Osteoblast (primary cell): ENCODE results near the gene BBC3. TPM values are rescaled to one million over a fixed set of nuclear protein-coding genes. Genes with fewer than 3 reads are reported as not detected.

Experiments
- DNase-seq: peaks from one replicate; pipeline ENCODE4 v3.0.0; 2011; ENCODE audit warnings: low spot score, mixed read lengths; ENCODE audit not compliant: insufficient read length; ENCODE audit errors: missing footprints
- H2AFZ ChIP-seq: 2 replicates; pipeline ENCODE4 v1.6.0; 2011; ENCODE audit warnings: mild to moderate bottlenecking, low read length
- H3K27ac ChIP-seq: 2 replicates; pipeline ENCODE4 v1.5.1; 2011; ENCODE audit warnings: mild to moderate bottlenecking, low read depth, low read length, moderate library complexity
- H3K27me3 ChIP-seq: 2 replicates; pipeline ENCODE4 v1.6.0; 2012; ENCODE audit warnings: mild to moderate bottlenecking, control low read depth, inconsistent platforms, low read length, moderate library complexity; ENCODE audit not compliant: insufficient read depth
- H3K36me3 ChIP-seq: 2 replicates; pipeline ENCODE4 v1.5.1; 2011; ENCODE audit warnings: mild to moderate bottlenecking, low read length, control low read depth, moderate library complexity; ENCODE audit not compliant: insufficient read depth
- H3K4me1 ChIP-seq: 2 replicates; pipeline ENCODE4 v1.5.1; 2011; ENCODE audit warnings: mild to moderate bottlenecking, low read length, control low read depth, moderate library complexity; ENCODE audit not compliant: insufficient read depth
- H3K4me2 ChIP-seq: 2 replicates; pipeline ENCODE4 v1.6.0; 2011; ENCODE audit warnings: mild to moderate bottlenecking, low read length; ENCODE audit not compliant: insufficient read depth
- H3K4me3 ChIP-seq: fragments of 200-600 bp; sonication (generic); 3 replicates; pipeline ENCODE4 v1.5.1; 2012; ENCODE audit warnings: mild to moderate bottlenecking, low read length, inconsistent platforms; ENCODE audit not compliant: insufficient read depth
- H3K79me2 ChIP-seq: 2 replicates; pipeline ENCODE4 v1.6.0; 2012; ENCODE audit warnings: mild to moderate bottlenecking, low read length, control low read depth, inconsistent platforms; ENCODE audit not compliant: insufficient read depth
- H3K9me3 ChIP-seq: 2 replicates; pipeline ENCODE4 v1.5.1; 2011; ENCODE audit warnings: low read depth, low read length, control low read depth
- H4K20me1 ChIP-seq: 2 replicates; pipeline ENCODE4 v1.6.0; 2012; ENCODE audit warnings: mild to moderate bottlenecking, low read length, control low read depth; ENCODE audit not compliant: insufficient read depth
- total RNA-seq: library from RNA; depleted of rRNA; stranded (reverse); fragments of >200 nt; gene quantifications from 2 replicates; pipeline ENCODE4 v1.2.3, GENCODE V29; 2012
- TF ChIP-seq, protein P1 (sequence below): IDR thresholded peaks from 2 replicates; pipeline ENCODE4 v1.5.1; 2011; ENCODE audit warnings: mild to moderate bottlenecking, low read depth, low read length, moderate library complexity; ENCODE audit errors: extremely low read depth

BBC3 gene
- total RNA-seq, 1 donor = 28.2 TPM

DNA sequence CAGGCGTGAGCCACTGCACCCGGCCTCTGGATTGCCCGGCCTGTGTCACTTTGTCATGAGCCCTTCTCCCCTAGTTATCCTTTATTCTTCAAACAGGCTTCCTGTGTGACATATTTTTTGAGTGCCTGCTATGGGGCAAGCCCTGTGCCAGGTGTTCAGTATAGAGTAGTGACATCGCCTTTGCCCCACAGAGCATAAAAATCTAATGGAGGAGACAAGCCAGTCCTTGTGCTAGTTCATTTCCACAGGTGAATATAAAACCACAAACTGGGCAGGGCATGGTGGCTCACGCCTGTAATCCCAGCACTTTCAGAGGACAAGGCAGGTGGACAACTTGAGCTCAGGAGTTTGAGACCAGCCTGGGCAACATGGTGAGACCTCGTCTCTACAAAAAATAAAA, 43.2 kb downstream of the BBC3 start:
- no peak for DNase-seq
- Histone ChIP-seq H4K20me1 (no peaks in the 10 kb centered on the region), H3K27me3 (no peaks in the 10 kb centered on the region), H3K27ac (no peak overlapping the region), H3K79me2 (peaks cover 42% of the 10 kb centered on the region), H2AFZ (no peak overlapping the region), H3K4me1 (peaks cover 15% of the 10 kb centered on the region), H3K4me2 (no peak overlapping the region), H3K4me3 (no peak overlapping the region), H3K9me3 (no peaks in the 10 kb centered on the region), H3K36me3 (peaks cover 25% of the 10 kb centered on the region)
- TF ChIP-seq, protein P1, sequence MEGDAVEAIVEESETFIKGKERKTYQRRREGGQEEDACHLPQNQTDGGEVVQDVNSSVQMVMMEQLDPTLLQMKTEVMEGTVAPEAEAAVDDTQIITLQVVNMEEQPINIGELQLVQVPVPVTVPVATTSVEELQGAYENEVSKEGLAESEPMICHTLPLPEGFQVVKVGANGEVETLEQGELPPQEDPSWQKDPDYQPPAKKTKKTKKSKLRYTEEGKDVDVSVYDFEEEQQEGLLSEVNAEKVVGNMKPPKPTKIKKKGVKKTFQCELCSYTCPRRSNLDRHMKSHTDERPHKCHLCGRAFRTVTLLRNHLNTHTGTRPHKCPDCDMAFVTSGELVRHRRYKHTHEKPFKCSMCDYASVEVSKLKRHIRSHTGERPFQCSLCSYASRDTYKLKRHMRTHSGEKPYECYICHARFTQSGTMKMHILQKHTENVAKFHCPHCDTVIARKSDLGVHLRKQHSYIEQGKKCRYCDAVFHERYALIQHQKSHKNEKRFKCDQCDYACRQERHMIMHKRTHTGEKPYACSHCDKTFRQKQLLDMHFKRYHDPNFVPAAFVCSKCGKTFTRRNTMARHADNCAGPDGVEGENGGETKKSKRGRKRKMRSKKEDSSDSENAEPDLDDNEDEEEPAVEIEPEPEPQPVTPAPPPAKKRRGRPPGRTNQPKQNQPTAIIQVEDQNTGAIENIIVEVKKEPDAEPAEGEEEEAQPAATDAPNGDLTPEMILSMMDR = no peak

DNA sequence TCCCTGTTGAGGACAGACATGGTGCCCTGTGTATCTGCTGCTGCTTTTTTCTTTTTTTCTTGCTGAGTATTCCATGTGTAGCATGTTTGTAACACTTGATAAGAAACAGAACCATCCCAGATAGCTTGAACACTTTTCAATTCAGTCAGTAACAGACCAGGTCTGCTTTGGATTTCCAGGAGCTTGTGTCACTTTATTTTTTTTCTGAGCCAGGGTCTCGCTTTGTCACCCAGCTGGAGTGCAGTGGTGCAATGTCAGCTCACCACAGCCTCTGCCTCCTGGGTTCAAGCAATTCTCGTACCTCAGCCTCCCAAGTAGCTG, 43.7 kb downstream of the BBC3 start:
- H3K79me2 ChIP-seq = peaks cover 40% of the 10 kb centered on the region
- peaks cover 25% of the 10 kb centered on the region for H3K36me3 ChIP-seq

DNA sequence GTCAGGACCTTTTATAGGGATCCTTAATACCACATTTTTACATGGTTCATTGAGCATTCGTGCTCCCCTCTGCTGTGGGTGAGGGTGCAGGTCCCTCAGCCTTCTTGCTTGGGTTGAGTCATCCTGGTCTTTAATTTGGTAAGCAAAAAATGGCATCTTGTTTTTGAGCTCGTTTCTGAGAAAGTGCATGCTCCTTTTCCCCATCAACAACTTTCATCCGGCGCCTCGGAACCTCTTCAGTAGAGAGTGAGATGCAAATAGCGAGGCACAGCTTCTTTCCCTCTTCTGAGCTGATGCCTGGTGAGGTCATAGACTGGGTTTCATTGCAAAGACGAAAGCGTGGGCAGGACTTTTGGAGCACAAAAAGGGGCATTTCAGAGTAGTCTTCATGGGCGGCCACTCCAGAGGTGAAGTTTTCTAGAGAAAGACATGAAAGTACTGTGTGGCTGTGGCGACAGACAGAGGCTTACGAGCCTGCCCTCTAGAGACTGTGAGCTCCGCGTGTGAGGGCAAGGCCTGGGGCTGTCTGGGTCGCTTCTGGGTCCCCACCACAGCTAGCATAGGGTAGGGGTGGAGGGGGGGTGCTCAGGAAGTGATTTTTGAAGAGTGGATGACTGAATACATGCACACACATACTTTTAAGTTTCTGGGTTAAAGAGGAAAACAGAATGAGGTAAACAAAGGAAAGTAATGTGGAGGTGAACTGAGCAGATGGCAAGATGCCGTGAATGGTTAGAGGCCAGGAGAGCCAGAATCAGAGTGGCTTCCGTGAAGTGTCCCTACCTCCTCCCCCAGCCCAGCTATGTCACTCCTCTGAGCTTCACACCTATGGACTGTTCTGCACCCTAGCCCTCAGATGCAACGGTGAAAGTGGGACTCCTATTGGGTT, 44.3 kb downstream of the BBC3 start:
- Histone ChIP-seq H3K4me3 (no peak overlapping the region), H3K4me2 (no peak overlapping the region), H2AFZ (no peak overlapping the region), H3K36me3 (peaks cover 25% of the 10 kb centered on the region), H3K27me3 (no peaks in the 10 kb centered on the region), H3K27ac (no peak overlapping the region), H3K9me3 (no peaks in the 10 kb centered on the region), H4K20me1 (no peaks in the 10 kb centered on the region), H3K4me1 (peaks cover 21% of the 10 kb centered on the region), H3K79me2 (peaks cover 37% of the 10 kb centered on the region)
- peak; percentile 45 for DNase-seq
- TF ChIP-seq, protein P1 = no peak

More for the DNA sequence above, 43.7 kb downstream of the BBC3 start:
- H3K9me3 ChIP-seq = no peaks in the 10 kb centered on the region
- TF ChIP-seq, protein P1 = no peak
- H3K27me3 ChIP-seq = no peaks in the 10 kb centered on the region
- H3K4me1 ChIP-seq = peaks cover 18% of the 10 kb centered on the region
- H3K4me3 ChIP-seq = no peak overlapping the region
- no peaks in the 10 kb centered on the region for H4K20me1 ChIP-seq
- no peak overlapping the region for H3K4me2 ChIP-seq
- no peak overlapping the region for H3K27ac ChIP-seq
- no peak overlapping the region for H2AFZ ChIP-seq
- no peak for DNase-seq

DNA sequence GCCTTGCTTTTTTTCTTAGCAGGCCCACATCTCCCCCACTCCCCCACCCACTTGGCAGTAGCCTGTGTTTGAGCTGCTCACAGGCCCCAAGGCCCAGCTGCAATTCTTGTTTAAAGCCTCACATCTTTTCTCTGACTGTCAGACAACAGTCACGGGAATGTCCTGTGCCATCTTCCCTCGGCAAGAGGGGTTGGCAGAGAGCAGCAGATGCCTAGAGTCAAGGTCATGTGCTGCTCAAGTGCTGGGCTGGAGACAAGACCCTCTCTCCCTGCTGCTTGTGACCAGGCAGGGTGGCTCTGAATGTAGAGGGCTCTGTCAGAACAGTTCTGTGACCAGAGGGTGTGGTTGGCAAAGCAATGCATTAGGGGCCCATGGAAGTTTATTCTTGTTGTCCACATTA, 47.4 kb downstream of the BBC3 start:
- Histone ChIP-seq H3K27ac (no peak overlapping the region), H3K79me2 (peaks cover 43% of the 10 kb centered on the region), H3K4me2 (no peak overlapping the region), H3K4me1 (peaks cover 6% of the 10 kb centered on the region), H2AFZ (no peak overlapping the region), H4K20me1 (no peaks in the 10 kb centered on the region), H3K27me3 (no peaks in the 10 kb centered on the region), H3K9me3 (no peaks in the 10 kb centered on the region), H3K4me3 (no peak overlapping the region), H3K36me3 (peaks cover 27% of the 10 kb centered on the region)
- DNase-seq = no peak
- TF ChIP-seq, protein P1 = no peak
